HL-60/S4 (cell line): ENCODE measurements around the gene MBP.

ENCODE experiments used
- in situ Hi-C: fragments of 300-500 bp; cut with MboI; formaldehyde crosslinking; loops from 2 replicates; pipeline ENCODE4 v1.14.3; 2022; ENCODE audit warnings: low sequenced_read_pairs

Gene MBP

DNA sequence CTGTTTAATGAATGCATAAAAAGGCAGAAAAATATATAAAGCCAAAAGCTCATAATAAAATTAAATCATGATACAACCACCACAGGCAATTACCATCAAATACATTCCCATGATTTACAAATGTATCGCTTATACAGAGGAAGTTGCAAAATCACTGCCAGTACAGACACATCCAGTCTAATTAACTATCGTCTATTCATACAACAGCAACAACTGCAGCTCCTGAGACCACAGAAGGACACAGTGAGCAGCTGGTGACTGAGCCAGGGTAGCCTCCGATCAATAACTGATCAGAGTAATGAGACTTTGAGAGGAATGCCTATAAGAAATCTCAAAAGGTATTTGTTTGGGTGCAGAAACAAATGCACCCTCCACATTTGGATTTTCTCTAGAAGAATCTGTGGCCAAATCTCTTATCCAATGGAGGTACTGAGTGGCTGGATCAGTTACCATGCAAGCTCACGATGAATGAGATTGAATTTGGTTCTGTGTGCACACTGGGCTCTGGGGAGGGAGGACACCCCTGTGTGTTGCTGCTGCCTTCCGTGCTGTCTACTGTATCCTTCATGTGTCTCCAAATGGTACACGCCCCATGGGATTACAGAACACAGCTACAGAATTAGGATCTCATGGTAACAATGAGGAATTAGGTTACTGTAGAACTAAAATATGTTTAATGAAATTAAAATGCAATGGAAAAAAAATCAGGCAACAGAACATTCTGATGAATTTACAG lies 119.6 kb downstream of the MBP start:
- in situ Hi-C loops = no loop called here

GRCh38 chr18:77012120-77012519 lies 120.5 kb downstream of the MBP start:
- in situ Hi-C loops = no loop called here

GRCh38 chr18:77009675-77010074 lies 122.9 kb downstream of the MBP start:
- in situ Hi-C loops = no loop called here

DNA sequence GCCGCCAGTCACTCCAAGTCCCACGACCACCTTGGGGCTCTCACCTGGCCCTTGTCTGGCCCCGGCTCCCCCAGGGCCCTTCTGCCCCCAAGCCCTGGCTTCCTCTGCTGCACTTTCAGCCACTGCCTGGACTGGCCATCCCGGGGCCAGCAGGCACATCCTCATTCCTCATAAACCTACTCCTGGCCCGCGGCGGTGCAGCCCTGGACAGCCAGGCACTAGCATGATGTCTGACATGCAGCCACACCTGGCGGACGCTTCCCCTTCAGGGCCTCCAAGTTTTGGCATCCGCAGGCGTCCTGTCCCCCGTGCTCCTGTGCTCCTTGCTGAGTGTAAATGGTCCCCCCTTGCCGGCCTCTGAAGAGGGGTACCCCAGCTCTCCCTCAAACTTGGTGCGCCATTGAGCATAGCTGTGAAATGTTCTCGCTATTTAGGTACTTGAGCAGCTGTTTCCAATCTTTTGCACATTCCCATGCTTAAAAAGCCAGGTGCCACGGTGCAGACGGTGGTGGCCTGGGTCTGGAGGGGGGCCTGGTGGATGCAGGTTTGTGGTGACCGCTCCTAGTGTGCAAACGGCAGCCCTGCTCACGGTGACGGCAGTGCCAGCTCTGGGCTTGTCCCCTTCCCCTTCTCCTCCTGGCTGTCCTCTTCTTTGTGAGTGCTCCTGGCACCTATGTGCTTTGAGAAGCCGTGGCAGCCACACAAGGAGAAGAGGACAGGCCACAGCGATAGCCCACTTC lies 123.8 kb downstream of the MBP start:
- in situ Hi-C loops = no loop called here

DNA sequence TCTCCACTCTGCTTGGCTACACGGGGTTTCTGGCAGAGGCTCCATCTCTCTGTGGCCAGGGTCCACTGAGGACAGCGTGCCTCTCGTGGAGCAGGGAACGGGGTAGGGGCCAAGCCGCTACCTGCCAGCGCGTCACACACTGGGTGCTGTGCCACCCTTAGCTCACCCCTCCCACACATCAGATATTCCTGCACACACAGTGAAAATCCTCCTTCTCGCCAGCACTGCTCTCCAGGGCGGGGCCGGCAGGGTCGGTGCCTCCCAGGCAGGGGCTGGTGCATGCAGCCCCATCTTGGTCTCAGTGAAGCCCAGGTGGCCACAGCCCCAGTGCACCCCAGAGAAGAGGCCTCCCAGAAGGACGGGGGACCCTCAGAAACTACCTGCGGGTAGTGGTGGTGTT lies 124.6 kb downstream of the MBP start:
- in situ Hi-C loops = no loop called here

DNA sequence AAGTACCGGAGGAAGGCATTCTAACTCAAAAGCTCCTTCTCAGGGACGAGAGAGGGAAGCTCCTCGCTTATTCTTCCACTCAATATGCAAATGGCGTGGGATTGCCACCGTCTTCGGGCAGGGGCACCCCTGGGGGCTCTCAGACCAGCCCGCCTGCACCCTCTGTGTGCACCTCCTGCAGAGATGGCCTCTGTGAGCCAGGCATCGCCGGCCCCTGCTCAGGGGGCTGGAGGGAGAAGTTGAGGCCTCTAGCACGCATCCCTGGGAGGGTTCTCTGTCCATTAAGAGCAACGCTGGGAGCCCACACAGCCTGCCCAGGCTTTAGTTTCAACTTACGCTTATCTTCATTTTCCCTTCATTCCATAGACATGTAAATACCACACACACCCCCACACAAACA lies 125.3 kb downstream of the MBP start:
- in situ Hi-C loops = no loop called here

DNA sequence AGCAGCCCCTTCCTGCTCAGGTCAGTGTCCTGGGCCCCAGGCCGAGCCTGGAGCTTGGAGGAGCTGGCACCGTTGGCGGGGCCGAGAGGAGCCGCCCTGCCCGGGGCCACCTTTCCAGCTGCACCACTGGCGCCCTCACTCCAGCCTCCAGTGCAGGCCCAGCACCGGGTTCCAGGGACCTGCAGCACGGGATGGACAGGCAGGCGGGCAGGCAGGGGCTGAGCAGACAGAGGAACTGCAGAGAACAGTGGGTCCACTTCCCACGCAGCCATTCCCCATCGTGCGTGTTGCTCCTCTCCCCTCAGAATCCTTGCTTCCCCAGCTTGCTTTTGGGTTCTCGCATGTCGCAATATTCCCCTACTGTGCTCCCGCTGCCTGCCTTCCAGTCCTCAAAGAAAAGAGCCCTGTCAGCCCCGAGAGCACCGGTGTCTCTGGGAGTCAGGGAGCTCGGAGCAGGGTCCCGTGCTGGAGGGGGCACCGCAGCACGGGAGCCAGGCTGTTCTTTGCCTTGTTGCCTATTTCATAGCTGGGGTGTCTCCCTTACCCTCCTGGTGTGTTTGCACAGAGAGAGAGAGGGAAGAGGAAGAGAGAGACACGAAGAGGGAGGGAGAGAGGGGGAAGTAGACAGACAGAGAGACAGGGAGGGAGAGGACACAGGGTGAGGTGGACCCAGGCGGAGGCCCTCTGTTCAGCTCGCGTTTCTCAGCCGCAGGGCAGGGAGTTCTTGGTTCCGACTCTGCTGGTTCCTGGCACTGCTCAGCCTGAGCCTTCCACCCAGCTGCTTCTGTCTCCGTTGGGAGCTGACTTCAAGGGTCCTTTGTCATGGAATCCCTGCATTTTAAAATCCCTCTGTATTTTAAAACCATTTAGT lies 126.0 kb downstream of the MBP start:
- in situ Hi-C loops = no loop called here

DNA sequence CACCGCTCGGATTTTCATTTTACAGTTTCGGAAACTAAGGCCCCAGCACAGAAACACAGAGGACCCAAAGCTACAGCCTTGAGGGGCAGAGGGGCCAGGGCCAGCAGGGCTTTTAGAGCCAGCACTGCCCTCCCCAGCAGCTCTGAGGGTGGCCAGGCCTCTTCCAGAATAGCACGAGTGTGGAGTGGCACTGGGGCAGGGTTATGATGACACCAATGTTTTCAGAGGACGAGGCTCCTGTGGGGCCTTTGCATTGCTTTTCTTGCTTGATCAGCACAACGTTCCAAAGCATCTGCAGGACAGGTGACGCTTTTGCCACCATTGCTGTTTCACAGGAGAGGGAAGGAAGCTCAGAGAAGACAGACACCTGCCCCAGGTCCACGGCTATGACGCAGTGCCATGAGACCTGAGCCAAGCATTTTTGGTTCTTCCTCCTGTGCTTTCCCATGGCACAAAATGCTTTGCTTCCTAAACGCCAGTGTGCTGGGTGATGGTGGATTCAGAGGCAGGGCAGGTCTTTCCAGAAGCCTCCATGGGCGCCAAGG lies 126.9 kb downstream of the MBP start:
- in situ Hi-C loops = no loop called here

DNA sequence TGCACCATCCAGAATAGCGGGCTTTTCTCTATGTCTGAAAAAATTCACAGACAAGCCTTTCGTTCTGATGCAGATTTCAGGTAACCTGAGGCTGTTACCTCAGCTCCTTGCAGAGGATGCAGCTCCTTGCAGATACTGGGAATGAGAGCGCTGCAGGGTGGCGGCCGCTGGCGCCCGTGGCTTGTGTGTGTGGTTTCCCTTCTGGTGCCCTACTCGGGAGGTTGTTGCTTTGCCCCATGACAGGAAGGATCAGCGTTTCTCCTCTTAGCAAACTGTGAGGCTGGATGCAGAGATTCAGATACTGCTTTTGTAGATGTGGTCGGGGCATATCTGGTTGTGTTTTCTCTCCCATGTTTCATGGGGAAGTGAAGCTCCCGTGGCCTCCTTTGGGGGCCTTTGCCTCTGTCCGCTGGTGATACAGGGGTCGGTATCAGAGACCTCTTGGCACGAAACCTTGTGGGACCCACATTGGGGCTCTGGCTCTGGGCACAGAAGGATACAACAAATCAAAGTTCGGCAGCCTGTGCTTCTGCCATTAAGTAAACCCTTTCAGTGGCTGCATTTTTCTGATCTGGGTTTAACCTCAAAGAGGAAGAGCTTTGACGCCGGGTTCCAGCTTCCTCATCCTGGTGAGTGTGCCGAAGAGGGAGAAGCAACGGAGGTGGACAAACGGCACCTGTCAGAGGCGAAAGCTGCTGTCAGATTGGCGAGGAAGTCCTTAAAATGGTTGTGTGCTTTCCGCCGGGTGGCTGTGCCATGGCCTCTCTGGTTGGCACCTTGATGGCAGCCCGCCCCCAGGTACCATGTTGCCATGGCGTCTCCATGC lies 127.8 kb downstream of the MBP start:
- in situ Hi-C loops = loop anchor here (5.0 kb wide), 1 partner anchor 48 kb away; no protein-coding TSS in a partner anchor

DNA sequence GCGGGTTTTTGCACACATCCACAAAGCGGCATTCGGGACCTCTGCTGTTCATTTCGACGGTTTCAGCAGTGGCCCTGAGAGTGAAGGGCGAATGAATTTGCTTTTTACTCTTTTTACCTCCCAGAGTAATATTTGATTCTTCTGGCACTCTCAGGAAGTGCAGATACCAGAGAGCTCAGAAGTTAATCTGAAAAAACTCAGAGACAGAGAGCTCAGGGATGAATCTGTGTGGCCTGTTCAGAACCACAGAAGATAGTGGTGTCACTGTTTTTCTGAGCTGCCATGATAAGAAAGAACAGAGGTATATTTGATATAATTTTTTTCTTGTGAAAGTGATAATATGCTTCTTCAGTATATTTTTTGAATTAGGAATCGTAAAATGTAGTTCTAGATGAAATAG lies 129.3 kb downstream of the MBP start:
- in situ Hi-C loops = loop anchor here (5.0 kb wide), 1 partner anchor 49 kb away; no protein-coding TSS in a partner anchor

DNA sequence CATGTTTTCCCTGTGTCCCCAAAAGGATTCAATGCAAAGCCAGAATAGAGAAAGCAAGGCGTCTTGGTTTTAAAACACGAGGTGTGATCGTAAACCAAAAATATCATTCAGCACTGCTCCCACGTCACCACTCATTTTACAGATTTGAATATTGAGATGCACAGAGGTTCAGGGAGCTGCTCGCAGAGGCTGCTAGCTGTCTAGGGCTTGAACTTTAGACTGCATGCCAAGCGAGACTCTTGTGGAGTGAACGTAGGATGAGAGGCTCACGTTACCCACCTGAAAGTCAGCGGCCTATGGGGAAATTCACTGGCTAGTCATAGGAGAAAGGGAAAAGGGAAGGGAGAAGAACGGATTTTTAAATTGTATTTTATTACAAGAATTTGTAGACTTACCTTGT lies 130.1 kb downstream of the MBP start:
- in situ Hi-C loops = loop anchor here (5.0 kb wide), 1 partner anchor 50 kb away; no protein-coding TSS in a partner anchor

DNA sequence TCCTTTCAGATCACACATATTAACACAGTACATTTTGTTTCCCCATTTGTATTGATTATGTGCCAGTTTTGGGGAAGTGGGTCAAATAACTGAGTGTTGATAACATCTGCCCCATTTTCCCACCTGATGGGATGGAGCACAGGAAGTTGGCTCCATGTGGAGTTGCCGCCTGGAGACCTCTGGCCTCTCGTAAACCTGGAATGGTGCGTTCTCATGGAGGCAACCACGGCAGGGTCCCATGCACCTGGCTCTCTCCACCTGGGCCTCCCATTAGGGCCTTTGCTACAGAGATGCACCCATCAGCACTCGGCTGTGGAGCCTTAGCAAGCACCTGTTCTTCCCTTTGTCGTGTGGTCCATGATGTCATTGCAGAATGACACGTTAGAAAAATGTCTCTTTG lies 130.6 kb downstream of the MBP start:
- in situ Hi-C loops = loop anchor here (5.0 kb wide), 1 partner anchor 50 kb away; no protein-coding TSS in a partner anchor

DNA sequence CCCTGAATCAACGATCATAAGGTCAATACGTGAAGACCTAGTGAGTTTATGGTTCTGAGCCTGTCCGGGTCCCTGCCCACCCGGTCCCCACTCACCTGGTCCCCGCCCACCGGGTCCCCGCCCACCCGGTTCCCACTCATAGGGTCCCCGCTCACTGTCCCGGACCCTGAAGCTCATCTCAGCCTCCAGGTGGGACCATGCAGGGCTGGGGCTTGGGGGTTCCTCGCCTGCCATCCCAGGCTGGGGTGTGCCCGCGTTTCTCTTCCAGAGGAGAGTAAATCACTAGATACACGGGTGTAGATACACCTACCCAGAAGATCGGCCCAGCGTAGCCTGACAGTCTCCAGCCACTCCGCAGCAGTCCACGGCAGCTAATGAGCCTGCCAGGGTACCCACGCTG lies 131.5 kb downstream of the MBP start:
- in situ Hi-C loops = loop anchor here (5.0 kb wide), 1 partner anchor 51 kb away; no protein-coding TSS in a partner anchor

DNA sequence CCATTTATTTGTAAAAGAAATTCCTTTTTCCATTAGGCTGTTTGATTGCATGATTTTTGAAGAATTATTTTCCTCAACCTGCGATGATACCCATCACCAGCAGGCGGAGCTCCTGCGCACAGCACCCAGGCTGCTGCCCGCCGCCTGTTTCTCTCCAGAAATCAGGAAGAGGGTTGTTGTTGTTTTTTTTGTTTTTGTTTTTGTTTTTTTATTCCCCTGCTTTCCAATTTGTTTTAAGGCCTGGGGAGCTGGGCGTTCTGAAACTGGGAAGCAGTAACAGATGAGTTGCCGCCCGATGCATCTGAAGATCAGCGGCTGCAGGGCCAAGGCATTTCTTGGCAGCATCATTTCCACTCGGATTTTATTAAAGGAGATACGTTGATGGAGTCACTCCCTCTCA lies 132.1 kb downstream of the MBP start:
- in situ Hi-C loops = loop anchor here (5.0 kb wide), 1 partner anchor 52 kb away; no protein-coding TSS in a partner anchor

DNA sequence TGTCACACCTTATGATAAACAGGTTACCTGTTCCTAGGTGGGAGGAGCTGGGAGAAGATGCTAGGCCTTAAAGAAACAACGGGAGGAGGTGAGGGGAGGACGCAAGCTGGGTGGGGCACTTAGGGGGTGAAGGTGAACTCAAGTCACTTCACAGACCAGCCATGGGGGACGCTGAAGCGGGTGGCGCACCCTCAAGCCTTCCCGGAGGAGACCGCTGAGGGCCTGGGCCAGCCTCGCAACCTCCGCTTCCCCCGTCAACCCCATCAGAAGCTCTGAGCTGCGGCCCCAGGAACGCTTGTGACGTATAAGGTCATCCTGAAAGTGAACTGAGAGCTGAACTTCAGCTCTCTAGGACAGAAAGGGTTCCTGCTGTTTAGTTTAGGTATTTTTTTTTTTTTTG lies 133.5 kb downstream of the MBP start:
- in situ Hi-C loops = no loop called here

GRCh38 chr18:76997951-76998808 lies 134.4 kb downstream of the MBP start:
- in situ Hi-C loops = no loop called here

- in situ Hi-C loops = no loop called here
Measured at GRCh38 chr18:76996429-76996828, 136.2 kb downstream of the MBP start.

DNA sequence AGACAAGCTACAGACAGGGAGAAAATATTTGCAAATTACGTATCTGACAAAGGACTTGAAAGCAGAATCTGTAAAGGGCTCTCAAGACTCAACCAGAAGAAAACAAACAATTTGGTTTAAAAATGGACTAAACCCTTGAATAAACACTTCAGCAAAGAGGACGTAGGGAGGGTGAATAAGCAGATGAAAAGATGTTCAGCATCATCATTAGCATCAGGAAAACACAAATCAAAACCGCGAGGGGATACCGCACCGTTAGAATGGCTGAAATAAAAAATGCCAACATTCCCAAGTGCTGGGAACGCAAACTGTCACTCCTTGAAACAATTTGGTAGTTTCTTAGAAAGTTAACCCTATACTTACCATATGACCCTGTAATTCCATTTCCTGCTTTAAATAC lies 136.7 kb downstream of the MBP start:
- in situ Hi-C loops = no loop called here

DNA sequence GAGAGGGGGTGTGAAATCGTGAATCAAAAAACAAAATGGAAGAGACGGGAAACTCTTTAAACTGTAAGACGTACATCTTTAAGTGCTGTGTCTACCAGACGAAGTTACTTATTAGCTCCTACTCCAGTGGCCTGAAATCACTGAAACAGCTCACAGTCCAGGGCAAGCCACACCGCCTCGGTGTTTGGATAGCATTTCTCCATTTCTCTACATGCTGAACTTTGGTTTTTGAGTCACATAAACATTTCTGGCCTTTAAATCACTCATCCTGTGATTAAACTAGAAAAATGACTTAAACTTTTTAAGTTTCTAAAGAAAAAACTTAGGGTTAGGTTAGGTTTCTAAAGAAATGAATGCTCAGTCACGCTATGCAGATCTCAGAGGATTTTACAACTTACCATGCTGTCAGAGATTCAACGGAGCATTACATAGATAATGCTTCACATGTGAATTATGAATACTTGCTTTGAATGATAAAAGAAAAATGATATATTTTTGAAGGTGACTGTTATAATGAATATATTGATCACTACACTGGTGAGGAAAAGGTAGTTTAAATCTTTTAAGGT lies 138.4 kb downstream of the MBP start:
- in situ Hi-C loops = no loop called here
